ENCODE data around the gene SRXN1. TPM values are rescaled to one million over a fixed set of nuclear protein-coding genes. Genes with fewer than 3 reads are reported as not detected.

SRXN1 gene
- total RNA-seq, 4 donors from 2014 or later = 12.2 to 27.8 (median 15.3) TPM

GRCh38 chr20:689348-689747, 36.3 kb upstream of the SRXN1 start:
- no peak for TF ChIP-seq POLR2A (IDR thresholded peaks at IDR 0.05)
- TF ChIP-seq CTCF (IDR thresholded peaks at IDR 0.05) = no peak
- DNase-seq (ENCODE audit: low spot score in 2 of 2) = no peak
- intact Hi-C loops (cut with DNase I; ENCODE audit: low total_unique reads) = no loop called here
- WGBS, 2 donors = 69 to 82% methylated on average over 6 of the region's 6 CpGs
- H3K4me3 ChIP-seq (ENCODE audit: low read depth, poor library complexity, severe bottlenecking) = no peak overlapping the region

- WGBS, 2 donors = 18 to 30% methylated on average over 8 to 13 of the region's 13 CpGs
Measured at GRCh38 chr20:688809-689212, 35.8 kb upstream of the SRXN1 start.

GRCh38 chr20:687468-688203, 34.6 kb upstream of the SRXN1 start:
- DNase-seq (ENCODE audit: low spot score in 2 of 2) = no peak
- intact Hi-C loops (cut with DNase I; ENCODE audit: low total_unique reads) = no loop called here
- H3K4me3 ChIP-seq (ENCODE audit: low read depth, poor library complexity, severe bottlenecking) = no peak overlapping the region
- 68 to 69% methylated on average over 9 of the region's 9 CpGs for whole genome bisulfite sequencing, 2 donors
- no peak for TF ChIP-seq POLR2A (IDR thresholded peaks at IDR 0.05)
- no peak for TF ChIP-seq CTCF (IDR thresholded peaks at IDR 0.05)

More at GRCh38 chr20:688809-689212, 35.8 kb upstream of the SRXN1 start:
- intact Hi-C loops (cut with DNase I; ENCODE audit: low total_unique reads) = no loop called here
- TF ChIP-seq POLR2A (IDR thresholded peaks at IDR 0.05) (no peak), CTCF (IDR thresholded peaks at IDR 0.05) (no peak)
- no peak overlapping the region for H3K4me3 ChIP-seq (ENCODE audit: low read depth, poor library complexity, severe bottlenecking)
- no peak for DNase-seq (ENCODE audit: low spot score in 2 of 2)

- WGBS, 2 donors = 65 to 87% methylated on average over 3 to 4 of the region's 4 CpGs
- no peak overlapping the region for H3K4me3 ChIP-seq (ENCODE audit: low read depth, poor library complexity, severe bottlenecking)
- TF ChIP-seq CTCF (IDR thresholded peaks at IDR 0.05) = no peak
- no peak for DNase-seq (ENCODE audit: low spot score in 2 of 2)
- intact Hi-C loops (cut with DNase I; ENCODE audit: low total_unique reads) = no loop called here
Measured at GRCh38 chr20:684676-685319, 31.8 kb upstream of the SRXN1 start.

- WGBS, 2 donors = 58 to 69% methylated on average over 1 of the region's 1 CpG
- intact Hi-C loops (cut with DNase I; ENCODE audit: low total_unique reads) = no loop called here
- H3K4me3 ChIP-seq (ENCODE audit: low read depth, poor library complexity, severe bottlenecking) = no peak overlapping the region
- DNase-seq (ENCODE audit: low spot score in 2 of 2) = no peak
- TF ChIP-seq CTCF (IDR thresholded peaks at IDR 0.05) (no peak), POLR2A (IDR thresholded peaks at IDR 0.05) (no peak)
Measured at GRCh38 chr20:682123-682522, 29.1 kb upstream of the SRXN1 start.
